ENCODE measurements around the gene FRMD3.

DNA sequence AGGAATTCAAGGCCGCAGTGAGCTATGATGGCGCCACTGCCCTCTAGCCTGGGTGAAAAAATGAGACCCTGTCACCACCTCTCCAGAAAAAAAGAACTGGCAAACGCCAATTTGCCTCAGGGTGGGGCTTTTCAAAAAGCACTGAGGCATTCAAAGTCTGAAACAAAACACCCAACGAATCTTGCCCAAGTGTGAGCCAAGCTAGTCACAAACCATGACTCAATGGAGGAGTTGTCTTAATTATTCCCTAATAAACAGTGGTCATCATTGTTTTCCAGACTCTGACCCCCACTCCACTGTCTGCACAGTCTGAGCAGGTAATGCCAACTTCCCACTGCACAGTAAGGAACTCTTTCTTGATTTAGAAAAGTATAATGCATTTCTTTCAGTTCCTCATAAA lies 16.8 kb downstream of the FRMD3 start:
- TF ChIP-seq CTCF (IDR thresholded peaks at IDR 0.05) (no peak), HMGXB4 (CRISPR knock-in tag; IDR thresholded peaks at IDR 0.05) (no peak), USF2 (CRISPR knock-in tag; IDR thresholded peaks at IDR 0.05) (no peak), ATF6 (CRISPR knock-in tag; IDR thresholded peaks at IDR 0.05) (no peak), CBFB (CRISPR knock-in tag; IDR thresholded peaks at IDR 0.05; ENCODE audit: low read depth) (no peak), ESRRA (CRISPR knock-in tag; IDR thresholded peaks at IDR 0.05; ENCODE audit: borderline replicate concordance) (no peak), FOXJ3 (CRISPR knock-in tag; IDR thresholded peaks at IDR 0.05; ENCODE audit: borderline replicate concordance) (no peak), ELF4 (CRISPR knock-in tag; IDR thresholded peaks at IDR 0.05; ENCODE audit: low read depth) (no peak)
- TF ChIP-seq, protein P1, sequence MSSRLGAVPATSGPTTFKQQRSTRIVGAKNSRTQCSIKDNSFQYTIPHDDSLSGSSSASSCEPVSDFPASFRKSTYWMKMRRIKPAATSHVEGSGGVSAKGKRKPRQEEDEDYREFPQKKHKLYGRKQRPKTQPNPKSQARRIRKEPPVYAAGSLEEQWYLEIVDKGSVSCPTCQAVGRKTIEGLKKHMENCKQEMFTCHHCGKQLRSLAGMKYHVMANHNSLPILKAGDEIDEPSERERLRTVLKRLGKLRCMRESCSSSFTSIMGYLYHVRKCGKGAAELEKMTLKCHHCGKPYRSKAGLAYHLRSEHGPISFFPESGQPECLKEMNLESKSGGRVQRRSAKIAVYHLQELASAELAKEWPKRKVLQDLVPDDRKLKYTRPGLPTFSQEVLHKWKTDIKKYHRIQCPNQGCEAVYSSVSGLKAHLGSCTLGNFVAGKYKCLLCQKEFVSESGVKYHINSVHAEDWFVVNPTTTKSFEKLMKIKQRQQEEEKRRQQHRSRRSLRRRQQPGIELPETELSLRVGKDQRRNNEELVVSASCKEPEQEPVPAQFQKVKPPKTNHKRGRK (CRISPR knock-in tag; IDR thresholded peaks at IDR 0.05; ENCODE audit: borderline replicate concordance): no peak
- TF ChIP-seq, protein P2, sequence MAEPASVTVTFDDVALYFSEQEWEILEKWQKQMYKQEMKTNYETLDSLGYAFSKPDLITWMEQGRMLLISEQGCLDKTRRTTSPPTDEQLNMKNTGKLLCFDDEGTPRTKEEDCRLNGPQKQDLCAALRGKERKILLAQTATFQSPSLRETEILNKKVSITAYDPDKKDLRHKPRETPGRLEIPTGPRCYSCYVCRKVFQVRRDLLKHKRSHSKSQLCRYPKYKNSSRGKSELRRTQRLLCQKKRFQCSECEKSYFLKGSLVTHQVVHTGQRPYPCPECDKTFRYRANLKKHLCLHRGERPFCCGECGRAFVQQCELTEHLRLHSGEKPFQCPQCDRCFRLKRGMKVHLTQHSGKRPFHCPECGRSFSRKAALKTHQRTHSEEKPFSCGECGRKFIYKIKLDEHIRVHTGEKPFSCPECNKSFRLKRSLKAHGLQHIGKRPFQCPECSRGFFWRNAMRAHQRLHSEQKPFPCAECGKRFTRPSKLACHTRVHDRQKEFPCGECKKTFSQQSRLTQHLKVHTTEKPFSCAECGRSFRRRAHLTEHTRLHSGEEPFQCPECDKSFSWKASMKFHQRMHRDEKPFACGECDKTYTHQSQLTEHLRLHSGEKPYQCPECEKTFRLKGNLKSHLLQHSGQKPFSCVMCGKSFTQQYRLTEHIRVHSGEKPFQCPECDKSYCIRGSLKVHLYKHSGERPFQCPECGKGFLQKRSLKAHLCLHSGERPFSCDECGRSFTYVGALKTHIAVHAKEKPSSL (CRISPR knock-in tag; conservative IDR thresholded peaks at IDR 0.05): no peak
- TF ChIP-seq, protein P3, sequence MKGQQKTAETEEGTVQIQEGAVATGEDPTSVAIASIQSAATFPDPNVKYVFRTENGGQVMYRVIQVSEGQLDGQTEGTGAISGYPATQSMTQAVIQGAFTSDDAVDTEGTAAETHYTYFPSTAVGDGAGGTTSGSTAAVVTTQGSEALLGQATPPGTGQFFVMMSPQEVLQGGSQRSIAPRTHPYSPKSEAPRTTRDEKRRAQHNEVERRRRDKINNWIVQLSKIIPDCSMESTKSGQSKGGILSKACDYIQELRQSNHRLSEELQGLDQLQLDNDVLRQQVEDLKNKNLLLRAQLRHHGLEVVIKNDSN (CRISPR knock-in tag; IDR thresholded peaks at IDR 0.05): no peak

Measured in WTC11 (cell line).